ENCODE results near the gene PCDHB11.
"Not testable (repeated sequence)": the region's sequence is repeated elsewhere in the genome, so short reads cannot be mapped to it uniquely, and the experiment has no call there.

PCDHB11 gene

DNA sequence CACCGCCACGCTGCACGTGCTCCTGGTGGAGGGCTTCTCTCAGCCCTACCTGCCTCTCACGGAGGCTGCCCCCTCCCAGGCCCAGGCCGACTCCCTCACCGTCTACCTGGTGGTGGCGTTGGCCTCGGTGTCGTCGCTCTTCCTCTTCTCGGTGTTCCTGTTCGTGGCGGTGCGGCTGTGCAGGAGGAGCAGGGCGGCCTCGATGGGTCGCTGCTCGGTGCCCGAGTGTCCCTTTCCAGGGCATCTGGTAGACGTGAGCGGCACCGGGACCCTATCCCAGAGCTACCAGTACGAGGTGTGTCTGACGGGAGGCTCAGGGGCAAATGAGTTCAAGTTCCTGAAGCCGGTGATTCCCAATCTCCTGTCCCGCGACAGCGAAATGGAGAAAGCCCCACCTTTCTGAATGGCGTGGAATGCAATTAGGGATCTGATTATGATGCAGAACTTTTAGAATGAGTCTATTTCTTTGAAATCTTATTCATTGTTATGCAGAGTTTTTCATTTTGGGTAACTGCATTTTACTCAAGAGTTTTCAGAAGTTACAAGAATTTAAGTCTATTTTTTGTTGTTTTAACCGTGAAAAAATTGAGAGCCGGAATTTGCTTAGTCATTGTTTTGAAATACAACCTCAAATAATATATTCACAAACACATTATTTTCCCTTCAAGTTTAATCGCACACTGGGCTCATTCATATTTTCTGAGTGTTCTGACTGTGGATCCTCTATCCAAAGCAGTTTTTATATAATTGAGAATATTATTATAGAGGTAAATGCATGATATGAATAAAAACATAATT is 37.3 kb downstream of the PCDHB11 start:
- DNase-seq (ENCODE audit: low read depth in 2 of 2) = no peak

DNA sequence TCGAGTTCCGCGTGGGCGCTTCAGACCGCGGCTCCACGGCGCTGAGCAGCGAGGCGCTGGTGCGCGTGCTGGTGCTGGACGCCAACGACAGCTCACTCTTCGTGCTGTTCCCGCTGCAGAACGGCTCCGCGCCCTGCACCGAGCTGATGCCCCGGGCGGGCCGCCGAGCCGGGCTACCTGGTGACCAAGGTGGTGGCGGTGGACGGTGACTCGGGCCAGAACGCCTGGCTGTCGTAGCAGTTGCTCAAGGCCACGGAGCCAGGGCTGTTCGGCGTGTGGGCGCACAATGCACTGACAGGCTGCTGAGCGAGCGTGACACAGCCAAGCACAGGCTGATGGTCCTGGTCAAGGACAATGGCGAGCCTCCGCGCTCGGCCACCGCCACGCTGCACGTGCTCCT is 42.1 kb downstream of the PCDHB11 start:
- DNase-seq (ENCODE audit: low read depth in 2 of 2) = no peak

GRCh38 chr5:141245250-141245717 is 45.9 kb downstream of the PCDHB11 start, which contains the start of gene PCDHB15:
Gene PCDHB15 (plus strand): TSS chr5:141245395. CDS start chr5:141245579, 184 bp downstream.
- no peak for DNase-seq (ENCODE audit: low read depth in 2 of 2)

GRCh38 chr5:141246971-141247370 is 47.5 kb downstream of the PCDHB11 start:
- not testable (repeated sequence) for DNase-seq (ENCODE audit: low read depth in 2 of 2)

GRCh38 chr5:141247434-141247833 is 48.0 kb downstream of the PCDHB11 start:
- not testable (repeated sequence) for DNase-seq (ENCODE audit: low read depth in 2 of 2)

GRCh38 chr5:141250576-141250975 is 51.1 kb downstream of the PCDHB11 start:
- DNase-seq (ENCODE audit: low read depth in 2 of 2) = no peak

Measured in fibroblast of skin of left biceps (primary cell).